SH-SY5Y (cell line): ENCODE data around the gene MGAT1.

Experiments used
- GATA2 ChIP-seq: IDR thresholded peaks from 2 replicates; pipeline ENCODE4 v1.6.1; 2011; ENCODE audit warnings: mild to moderate bottlenecking, low read depth, low read length
- GATA3 ChIP-seq: IDR thresholded peaks from 2 replicates; pipeline ENCODE4 v1.6.1; 2011; ENCODE audit warnings: low read depth, mild to moderate bottlenecking, low read length, moderate library complexity

GRCh38 chr5:180776376-180776775, 26.2 kb downstream of the MGAT1 start:
- TF ChIP-seq GATA2 (no peak), GATA3 (no peak)
